ENCODE data around the gene TAOK1. TPM values are rescaled to one million over a fixed set of nuclear protein-coding genes. Genes with fewer than 3 reads are reported as not detected.
"Not testable (repeated sequence)": the region's sequence is repeated elsewhere in the genome, so short reads cannot be mapped to it uniquely, and the experiment has no call there.

Gene TAOK1
- total RNA-seq, result 31.8 and 41.1 TPM in 2 replicates

DNA sequence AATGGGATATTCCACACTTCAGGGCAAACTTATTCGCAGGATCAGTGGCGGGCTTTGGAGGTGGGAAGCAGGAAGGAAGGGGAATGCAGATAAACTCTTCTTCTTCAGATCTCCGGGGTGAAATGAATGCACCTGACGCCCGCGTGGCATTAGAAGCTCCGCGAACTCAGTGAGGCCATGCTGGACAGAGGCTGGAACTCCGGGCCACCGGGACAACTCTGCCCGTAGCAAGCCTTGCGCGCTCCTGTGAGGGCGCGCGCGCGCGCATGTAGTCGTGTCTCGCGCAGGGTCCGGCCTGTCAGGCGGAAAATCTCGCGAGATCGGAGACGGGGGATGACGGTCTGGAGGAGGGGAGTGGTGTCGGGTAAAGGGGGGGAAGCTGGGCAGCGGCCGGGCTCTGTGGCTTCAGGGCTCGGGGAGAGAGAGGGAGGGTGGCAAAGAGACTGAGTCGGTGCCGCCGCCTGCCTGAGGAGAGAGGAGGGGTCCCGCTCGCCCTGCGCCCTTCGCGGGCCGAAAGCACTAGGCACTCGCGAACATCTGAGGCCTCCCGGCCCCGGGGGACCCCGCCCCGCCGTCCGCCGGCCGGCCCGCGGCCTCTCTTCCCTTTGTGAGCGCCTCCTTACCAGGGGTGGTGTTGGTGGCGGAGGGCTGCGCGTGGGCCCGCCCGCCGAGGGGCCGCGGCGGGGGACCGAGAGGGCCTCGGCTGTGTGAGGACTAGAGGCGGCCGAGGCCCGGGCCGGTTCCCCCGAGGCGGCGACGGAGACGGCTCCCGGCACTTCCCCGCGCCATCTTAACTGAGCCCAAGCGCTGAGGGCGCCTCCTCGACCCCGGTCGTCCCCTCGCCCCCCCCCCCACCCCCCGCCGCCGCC, at the start of gene TAOK1:
Gene TAOK1 (plus strand): TSS at position 382 of the 869 bp plus-strand sequence. CDS start 61,186 bp downstream, outside the sequence.
- DNase-seq (ENCODE audit: low read depth in 2 of 2), result peak; percentile 99

GRCh38 chr17:29341726-29342125, 48.4 kb upstream of the TAOK1 start:
- DNase-seq (ENCODE audit: low read depth in 2 of 2), result no peak

DNA sequence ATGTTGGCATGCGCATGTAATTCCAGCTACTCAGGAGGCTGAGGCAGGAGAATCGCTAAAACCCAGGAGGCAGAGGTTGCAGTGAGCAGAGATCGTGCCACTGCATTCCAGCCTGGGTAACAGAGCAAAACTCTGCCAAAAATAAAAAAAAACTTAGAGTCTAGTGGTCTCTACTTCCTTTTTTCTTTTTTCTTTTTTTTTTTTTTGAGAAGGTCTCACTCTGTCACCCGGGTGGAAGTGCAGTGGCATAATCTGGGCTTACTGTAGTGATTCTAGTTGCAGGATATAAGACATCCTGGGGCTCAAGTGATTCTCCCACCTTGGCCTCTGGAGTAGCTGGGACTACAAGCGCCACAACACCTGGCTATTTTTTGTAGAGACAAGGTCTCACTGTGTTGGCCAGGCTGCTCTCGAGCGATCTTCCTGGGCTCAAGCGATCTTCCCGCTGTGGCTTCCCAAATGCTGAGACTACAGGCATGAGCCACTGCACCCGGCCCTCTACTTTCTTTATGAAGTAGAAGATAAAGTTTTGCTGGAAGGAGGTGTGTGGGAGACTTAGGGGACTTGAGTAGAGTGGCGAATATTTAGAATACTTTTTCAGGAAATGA, 47.9 kb upstream of the TAOK1 start:
- DNase-seq (ENCODE audit: low read depth in 2 of 2), result no peak

GRCh38 chr17:29344201-29344856, 45.8 kb upstream of the TAOK1 start:
- no peak for DNase-seq (ENCODE audit: low read depth in 2 of 2)

DNA sequence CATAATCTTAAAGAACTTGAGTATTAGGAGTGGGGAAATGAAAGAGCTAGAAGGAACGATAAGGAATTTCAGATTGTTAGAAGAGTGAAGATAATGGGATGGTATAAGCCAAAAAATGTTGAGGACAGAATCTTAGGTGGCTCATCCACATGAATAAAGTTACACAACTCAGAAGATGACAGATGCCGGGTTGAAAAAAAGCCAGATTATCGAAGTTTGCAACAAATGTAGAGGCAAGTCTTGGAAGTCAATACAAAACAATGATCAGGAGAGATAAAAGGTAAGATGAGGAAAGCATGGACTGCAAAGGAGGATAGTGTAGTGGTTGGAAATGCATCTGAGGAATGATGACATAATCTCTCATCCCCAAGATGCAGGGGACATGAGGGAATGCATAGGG, 45.1 kb upstream of the TAOK1 start:
- no peak for DNase-seq (ENCODE audit: low read depth in 2 of 2)

GRCh38 chr17:29345470-29345869, 44.7 kb upstream of the TAOK1 start:
- not testable (repeated sequence) for DNase-seq (ENCODE audit: low read depth in 2 of 2)

DNA sequence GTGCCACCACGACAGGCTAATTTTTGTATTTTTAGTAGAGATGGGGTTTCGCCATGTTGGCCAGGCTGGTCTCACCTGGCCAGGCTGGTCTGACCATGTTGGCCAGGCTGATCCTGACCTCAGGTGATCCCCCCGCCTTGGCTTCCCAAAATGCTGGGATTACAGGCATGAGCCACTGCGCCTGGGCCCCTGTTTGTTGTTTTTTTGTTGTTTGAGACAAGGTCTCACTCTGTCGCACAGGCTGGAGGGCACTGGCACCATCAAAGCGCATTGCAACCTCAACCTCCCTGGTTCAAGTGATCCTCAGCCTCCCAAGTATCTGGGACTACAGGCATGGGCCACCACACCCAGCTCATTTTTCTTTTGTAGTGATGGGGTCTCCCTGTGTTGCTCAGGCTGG, 43.7 kb upstream of the TAOK1 start:
- DNase-seq (ENCODE audit: low read depth in 2 of 2), result no peak

DNA sequence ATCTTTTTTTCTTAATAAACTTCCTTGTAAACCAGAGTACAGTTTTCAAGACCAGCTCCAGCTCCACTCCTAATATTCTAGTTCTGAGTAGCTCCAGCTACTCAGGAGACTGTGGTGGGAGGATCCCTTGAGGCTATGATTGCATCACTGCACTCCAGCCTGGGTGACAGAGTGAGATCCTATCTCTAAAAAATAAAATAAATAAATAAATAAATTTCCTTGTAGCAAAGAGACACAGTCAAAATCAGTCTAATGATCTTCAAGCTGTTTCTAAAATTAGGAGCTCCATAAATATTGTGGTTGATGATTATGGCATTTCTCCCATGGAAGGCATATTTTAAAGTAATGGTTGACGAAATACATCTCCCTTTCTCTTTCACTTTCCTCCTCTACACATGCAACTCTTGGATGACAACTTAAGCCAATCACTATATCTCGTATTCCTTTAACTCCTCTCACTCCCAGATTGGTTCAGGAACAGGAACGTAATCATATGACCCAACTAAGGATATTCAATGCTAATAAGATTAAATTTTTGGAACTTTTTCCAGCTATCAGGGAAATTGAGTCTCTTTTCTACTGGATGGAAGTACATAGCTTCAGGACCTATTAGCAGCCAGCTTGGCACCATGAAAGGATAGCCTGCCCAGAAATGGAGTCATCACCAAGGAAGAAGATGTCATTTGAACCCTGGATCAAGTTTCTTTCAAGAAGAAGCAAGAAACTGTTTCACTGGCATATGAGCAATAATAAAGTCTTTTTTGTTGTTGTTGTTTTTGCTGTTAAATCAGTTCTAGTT, 42.1 kb upstream of the TAOK1 start:
- DNase-seq (ENCODE audit: low read depth in 2 of 2), result no peak

DNA sequence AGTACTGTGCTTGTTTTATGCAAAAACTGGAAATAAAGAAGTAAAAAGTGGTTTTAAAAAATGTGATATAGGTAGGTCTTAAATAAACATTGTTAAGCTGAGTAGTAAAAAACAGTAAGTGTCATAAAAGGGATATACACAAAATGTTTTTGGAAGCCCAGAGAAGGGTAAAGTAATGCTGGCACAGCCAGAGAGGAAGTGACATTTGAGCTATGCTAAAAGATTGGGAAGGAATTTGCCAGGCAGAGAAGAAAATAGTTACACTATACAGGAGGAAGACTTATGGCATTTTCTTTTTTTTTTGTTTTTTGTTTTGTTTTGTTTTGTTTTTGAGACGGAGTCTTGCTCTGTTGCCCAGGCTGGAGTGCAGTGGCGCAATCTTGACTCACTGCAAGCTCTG, 40.8 kb upstream of the TAOK1 start:
- no peak for DNase-seq (ENCODE audit: low read depth in 2 of 2)

GRCh38 chr17:29352146-29352545, 38.0 kb upstream of the TAOK1 start:
- no peak for DNase-seq (ENCODE audit: low read depth in 2 of 2)

DNA sequence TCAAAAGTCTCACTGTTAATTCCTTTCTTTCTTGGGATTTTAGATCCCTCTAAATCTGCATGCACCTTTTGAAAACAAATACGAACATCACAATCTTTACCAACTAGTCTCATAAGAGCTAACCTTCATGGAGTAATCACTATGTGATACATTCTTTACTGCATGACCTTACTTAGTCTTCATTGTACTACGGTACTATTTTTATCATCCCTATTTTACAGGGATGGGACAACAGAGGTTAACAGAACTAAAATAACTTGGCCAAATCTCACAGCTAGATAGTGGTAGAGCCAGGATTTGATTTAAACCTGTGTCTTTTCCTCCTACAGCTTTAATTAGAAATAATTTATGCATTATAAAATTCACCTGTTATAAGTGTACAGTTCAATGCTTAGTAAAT, 32.9 kb upstream of the TAOK1 start:
- DNase-seq (ENCODE audit: low read depth in 2 of 2), result no peak

- peak in 1 of 2 donors; percentile 6 for DNase-seq (ENCODE audit: low read depth in 2 of 2)
These were observed 32.3 kb upstream of the TAOK1 start for GRCh38 chr17:29357821-29358232.

- DNase-seq (ENCODE audit: low read depth in 2 of 2), result no peak
These were observed 31.7 kb upstream of the TAOK1 start for GRCh38 chr17:29358416-29358815.

DNA sequence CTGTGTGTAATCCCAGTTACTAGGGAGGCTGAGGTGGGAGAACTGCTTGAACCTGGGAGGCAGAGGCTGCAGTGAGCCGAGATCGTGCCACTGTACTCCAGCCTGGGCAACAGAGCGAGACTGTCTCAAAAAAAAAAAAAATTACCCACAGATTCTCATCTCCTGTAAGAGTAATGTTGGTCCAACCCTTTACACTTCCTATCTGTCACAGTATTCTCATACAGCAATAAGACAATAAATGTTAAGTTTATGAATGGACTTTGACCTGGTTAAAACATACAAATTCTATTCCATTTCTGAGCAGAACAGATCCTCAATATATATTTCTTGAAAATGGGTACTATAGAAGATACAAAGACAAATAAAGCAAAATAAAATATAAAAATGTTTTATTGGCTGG, 30.4 kb upstream of the TAOK1 start:
- DNase-seq (ENCODE audit: low read depth in 2 of 2), result no peak

GRCh38 chr17:29363716-29364115, 26.4 kb upstream of the TAOK1 start:
- DNase-seq (ENCODE audit: low read depth in 2 of 2), result no peak

GRCh38 chr17:29364691-29365090, 25.5 kb upstream of the TAOK1 start:
- DNase-seq (ENCODE audit: low read depth in 2 of 2), result no peak

DNA sequence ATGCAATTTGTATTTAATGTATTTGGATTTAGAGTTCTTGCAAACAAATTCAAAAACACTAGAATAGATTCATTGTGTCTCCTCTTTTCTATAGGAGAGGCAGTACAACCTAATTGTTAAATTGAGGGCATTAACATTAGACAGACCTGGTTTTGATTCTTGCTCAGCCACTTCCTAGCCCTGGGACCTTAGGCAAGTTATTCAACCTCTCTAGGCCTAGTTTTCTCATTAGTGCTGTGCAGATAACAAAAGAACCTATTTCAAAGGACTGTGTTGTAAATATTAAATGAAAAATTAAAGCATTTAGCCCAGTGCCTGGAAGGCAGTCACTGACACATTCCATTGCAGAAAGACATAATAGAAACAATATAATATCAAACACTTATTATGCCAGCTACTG, 22.0 kb upstream of the TAOK1 start:
- no peak for DNase-seq (ENCODE audit: low read depth in 2 of 2)

GRCh38 chr17:29368926-29369325, 21.2 kb upstream of the TAOK1 start:
- no peak for DNase-seq (ENCODE audit: low read depth in 2 of 2)

- DNase-seq (ENCODE audit: low read depth in 2 of 2), result peak; percentile 81 to 84
These were observed 20.1 kb upstream of the TAOK1 start for GRCh38 chr17:29369831-29370735.

DNA sequence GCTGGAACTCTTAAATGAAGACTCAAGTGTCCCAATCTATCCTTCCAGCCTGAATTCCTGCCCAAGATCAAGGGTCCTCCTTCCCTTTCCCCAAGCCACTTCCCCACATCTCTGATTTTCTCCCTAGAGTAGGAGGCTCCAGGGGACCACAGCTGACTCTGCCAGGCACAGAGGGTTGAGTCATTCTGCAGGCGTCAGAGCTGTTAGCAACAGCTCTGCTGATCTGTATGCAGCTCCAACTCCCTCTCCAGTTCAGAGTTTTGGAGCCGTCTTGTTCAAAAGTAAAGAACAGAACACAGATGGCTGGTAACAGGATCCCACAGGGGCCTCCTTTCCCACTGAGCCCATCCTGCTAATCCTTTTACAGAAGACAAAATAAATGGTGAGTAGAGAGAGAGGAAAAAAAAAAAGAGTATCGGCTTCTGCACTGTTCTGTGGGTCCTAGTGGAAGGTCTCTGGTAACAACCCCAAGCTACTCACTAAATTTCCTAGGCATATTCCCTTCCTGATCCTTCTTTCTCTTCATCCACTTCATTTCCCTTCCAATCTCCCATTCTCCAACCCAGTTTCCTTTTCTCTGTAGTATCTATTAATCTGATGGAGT, 13.4 kb upstream of the TAOK1 start:
- peak; percentile 11 to 53 for DNase-seq (ENCODE audit: low read depth in 2 of 2)

Measured in lung microvascular endothelial cell (primary cell).